ENCODE measurements around the gene ADGRF4. TPM values are rescaled to one million over a fixed set of nuclear protein-coding genes. Genes with fewer than 3 reads are reported as not detected.

ADGRF4 gene
- total RNA-seq, 4 donors from 2014 or later: 53.5 to 60.1 (median 58.3) TPM

DNA sequence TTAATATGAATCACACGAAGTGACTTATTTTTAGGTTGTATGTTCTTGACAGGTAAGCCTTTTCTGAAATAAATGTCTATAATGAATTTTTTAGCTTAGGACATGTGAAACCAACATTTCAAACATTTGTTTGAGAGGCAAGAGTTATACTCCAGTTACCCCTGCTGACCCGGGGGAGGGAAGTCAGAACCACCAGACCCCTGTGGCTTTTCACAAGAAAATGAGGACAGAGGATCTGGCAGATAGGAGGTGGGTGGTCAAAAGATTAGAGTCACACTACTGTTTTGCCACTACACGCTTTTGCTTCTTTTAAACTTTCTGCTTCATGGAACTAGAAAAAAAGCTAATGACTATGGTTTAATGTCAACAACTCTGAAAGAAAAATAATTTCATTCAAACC, 27.5 kb upstream of the ADGRF4 start:
- no peak overlapping the region for H3K4me3 ChIP-seq (ENCODE audit: low read depth, poor library complexity, severe bottlenecking)
- no peak for DNase-seq (ENCODE audit: low spot score in 2 of 2)
- TF ChIP-seq POLR2A (IDR thresholded peaks at IDR 0.05): no peak
- TF ChIP-seq, protein P1, sequence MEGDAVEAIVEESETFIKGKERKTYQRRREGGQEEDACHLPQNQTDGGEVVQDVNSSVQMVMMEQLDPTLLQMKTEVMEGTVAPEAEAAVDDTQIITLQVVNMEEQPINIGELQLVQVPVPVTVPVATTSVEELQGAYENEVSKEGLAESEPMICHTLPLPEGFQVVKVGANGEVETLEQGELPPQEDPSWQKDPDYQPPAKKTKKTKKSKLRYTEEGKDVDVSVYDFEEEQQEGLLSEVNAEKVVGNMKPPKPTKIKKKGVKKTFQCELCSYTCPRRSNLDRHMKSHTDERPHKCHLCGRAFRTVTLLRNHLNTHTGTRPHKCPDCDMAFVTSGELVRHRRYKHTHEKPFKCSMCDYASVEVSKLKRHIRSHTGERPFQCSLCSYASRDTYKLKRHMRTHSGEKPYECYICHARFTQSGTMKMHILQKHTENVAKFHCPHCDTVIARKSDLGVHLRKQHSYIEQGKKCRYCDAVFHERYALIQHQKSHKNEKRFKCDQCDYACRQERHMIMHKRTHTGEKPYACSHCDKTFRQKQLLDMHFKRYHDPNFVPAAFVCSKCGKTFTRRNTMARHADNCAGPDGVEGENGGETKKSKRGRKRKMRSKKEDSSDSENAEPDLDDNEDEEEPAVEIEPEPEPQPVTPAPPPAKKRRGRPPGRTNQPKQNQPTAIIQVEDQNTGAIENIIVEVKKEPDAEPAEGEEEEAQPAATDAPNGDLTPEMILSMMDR (IDR thresholded peaks at IDR 0.05): no peak
- intact Hi-C loops (cut with DNase I; ENCODE audit: low total_unique reads): no loop called here
- WGBS, 2 donors: 65 to 68% methylated on average over 3 of the region's 3 CpGs

GRCh38 chr6:47671777-47672176, 26.6 kb upstream of the ADGRF4 start:
- intact Hi-C loops (cut with DNase I; ENCODE audit: low total_unique reads): no loop called here
- 50 to 54% methylated on average over 1 of the region's 1 CpG for WGBS, 2 donors
- no peak for DNase-seq (ENCODE audit: low spot score in 2 of 2)
- no peak for TF ChIP-seq POLR2A (IDR thresholded peaks at IDR 0.05)
- TF ChIP-seq, protein P1 (IDR thresholded peaks at IDR 0.05): no peak
- no peak overlapping the region for H3K4me3 ChIP-seq (ENCODE audit: low read depth, poor library complexity, severe bottlenecking)

DNA sequence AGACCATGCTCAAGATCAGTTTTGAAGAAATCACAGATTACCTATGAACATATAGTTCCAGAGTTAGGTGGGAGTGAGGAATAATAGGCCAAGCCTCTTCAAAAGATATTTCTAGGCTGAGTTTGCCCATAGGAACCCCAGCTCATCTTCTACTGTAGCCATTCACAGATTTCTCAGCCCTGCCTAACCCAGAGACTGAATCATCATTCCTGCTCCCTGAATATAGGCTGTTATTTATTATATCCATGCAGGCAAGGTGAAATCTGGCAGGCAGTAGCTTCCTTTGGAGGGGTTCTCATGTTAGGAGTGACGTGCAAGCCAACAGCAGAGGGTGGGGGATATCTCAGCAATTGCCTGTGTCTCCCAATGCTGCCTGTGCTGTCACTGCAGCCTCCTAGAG, 25.6 kb upstream of the ADGRF4 start:
- WGBS, 2 donors: 70 to 73% methylated on average over 1 of the region's 1 CpG
- H3K4me3 ChIP-seq (ENCODE audit: low read depth, poor library complexity, severe bottlenecking): no peak overlapping the region
- intact Hi-C loops (cut with DNase I; ENCODE audit: low total_unique reads): no loop called here
- no peak for TF ChIP-seq POLR2A (IDR thresholded peaks at IDR 0.05)
- TF ChIP-seq, protein P1 (IDR thresholded peaks at IDR 0.05): no peak
- no peak for DNase-seq (ENCODE audit: low spot score in 2 of 2)

- no peak overlapping the region for H3K4me3 ChIP-seq (ENCODE audit: low read depth, poor library complexity, severe bottlenecking)
- 74 to 79% methylated on average over 3 of the region's 3 CpGs for WGBS, 2 donors
- intact Hi-C loops (cut with DNase I; ENCODE audit: low total_unique reads): no loop called here
- no peak for DNase-seq (ENCODE audit: low spot score in 2 of 2)
- TF ChIP-seq, protein P1 (IDR thresholded peaks at IDR 0.05): no peak
- no peak for TF ChIP-seq POLR2A (IDR thresholded peaks at IDR 0.05)
Measured at GRCh38 chr6:47674673-47675072, 23.7 kb upstream of the ADGRF4 start.

DNA sequence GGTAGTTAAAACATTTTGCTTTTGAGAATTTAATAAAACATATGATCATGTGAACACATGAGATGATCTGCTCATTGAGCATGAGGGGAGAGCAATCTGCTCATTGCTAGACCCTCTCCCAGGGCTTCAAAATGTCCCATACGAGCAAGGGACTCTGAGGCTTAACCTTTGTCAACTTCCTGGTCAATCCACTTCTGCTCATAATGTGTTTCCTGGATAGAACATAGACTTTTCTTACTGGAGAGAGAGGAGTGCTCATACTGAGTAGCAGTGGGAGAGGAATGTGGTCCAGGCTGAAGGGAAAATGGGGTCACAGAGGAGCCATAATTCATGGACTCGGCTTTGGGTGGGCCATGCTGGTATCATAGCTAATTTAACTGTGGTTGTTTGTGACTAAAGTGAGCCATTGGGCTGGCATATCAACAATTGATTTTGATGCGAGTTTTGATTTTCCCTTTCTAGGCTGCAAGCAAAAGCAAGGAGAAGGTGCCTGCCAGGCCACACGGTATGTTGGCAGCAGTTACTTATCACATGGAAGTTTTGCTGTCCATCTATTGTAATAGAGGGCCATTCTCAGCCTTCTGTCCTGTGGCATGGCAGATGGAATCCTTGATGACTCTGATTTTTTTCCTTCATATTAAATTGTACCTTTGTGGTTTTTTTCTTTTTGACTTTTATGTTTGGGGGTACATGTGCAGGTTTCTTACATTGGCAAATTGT, 20.8 kb upstream of the ADGRF4 start:
- DNase-seq (ENCODE audit: low spot score in 2 of 2): no peak
- 64% methylated on average over 4 of the region's 4 CpGs for WGBS, 2 donors
- TF ChIP-seq, protein P1 (IDR thresholded peaks at IDR 0.05): no peak
- TF ChIP-seq POLR2A (IDR thresholded peaks at IDR 0.05): no peak
- intact Hi-C loops (cut with DNase I; ENCODE audit: low total_unique reads): no loop called here
- H3K4me3 ChIP-seq (ENCODE audit: low read depth, poor library complexity, severe bottlenecking): no peak overlapping the region

GRCh38 chr6:47678739-47679138, 19.6 kb upstream of the ADGRF4 start:
- TF ChIP-seq POLR2A (IDR thresholded peaks at IDR 0.05): no peak
- TF ChIP-seq, protein P1 (IDR thresholded peaks at IDR 0.05): no peak
- intact Hi-C loops (cut with DNase I; ENCODE audit: low total_unique reads): no loop called here
- no peak overlapping the region for H3K4me3 ChIP-seq (ENCODE audit: low read depth, poor library complexity, severe bottlenecking)
- no peak for DNase-seq (ENCODE audit: low spot score in 2 of 2)
- 40 to 73% methylated on average over 1 of the region's 1 CpG for WGBS, 2 donors
